Measurements from ENCODE around the gene LDOC1. TPM values are rescaled to one million over a fixed set of nuclear protein-coding genes. Genes with fewer than 3 reads are reported as not detected.

Gene LDOC1
- polyA plus RNA-seq, 5 donors = 57.4 to 87.9 (median 65.7) TPM

Other genes starting within 250 kb of the LDOC1 start
- not detected for gene SPANXB1, start 174.5 kb downstream of the LDOC1 start, polyA plus RNA-seq (ENCODE audit: insufficient read depth in 1 of 5, insufficient read length in 5 of 5, low replicate concordance in 1 of 5)
- not detected for gene SPANXC, start 65.4 kb upstream of the LDOC1 start, polyA plus RNA-seq (ENCODE audit: insufficient read depth in 1 of 5, insufficient read length in 5 of 5, low replicate concordance in 1 of 5)

All from right lung (tissue), 5 donors.